SK-N-SH (cell line): Measurements from ENCODE around the gene RPA4.

Experiments
- ELF1 ChIP-seq: IDR thresholded peaks from 2 replicates; pipeline ENCODE4 v1.4.0; 2012
- EP300 ChIP-seq, 2 experiments: IDR thresholded peaks; 2 replicates each; pipeline versions ENCODE4 v1.4.0 to v1.6.1; 2012; ENCODE audit warnings: borderline replicate concordance in 1 of 2, low read depth in 1 of 2, low read length in 1 of 2
- GABPA ChIP-seq: IDR thresholded peaks from 2 replicates; pipeline ENCODE4 v1.4.0; 2012; ENCODE audit warnings: low read depth, mild to moderate bottlenecking
- GATA2 ChIP-seq: sonication (generic); formaldehyde crosslinking; IDR thresholded peaks from 2 replicates; pipeline ENCODE4 v1.5.0; 2020; ENCODE audit warnings: mild to moderate bottlenecking, missing genetic modification reagents
- JUND ChIP-seq: IDR thresholded peaks from 2 replicates; pipeline ENCODE4 v1.4.0; 2012
- MXI1 ChIP-seq: IDR thresholded peaks from 2 replicates; pipeline ENCODE4 v1.6.1; 2012; ENCODE audit warnings: mild to moderate bottlenecking, low read depth, low read length, improper control_type of control experiment
- NRF1 ChIP-seq: IDR thresholded peaks from 2 replicates; pipeline ENCODE4 v1.6.1; 2012; ENCODE audit warnings: low read depth, mild to moderate bottlenecking, low read length
- POLR2AphosphoS5 ChIP-seq: IDR thresholded peaks from 2 replicates; pipeline ENCODE4 v1.6.1; 2012; ENCODE audit warnings: low read depth, low read length
- SIN3A ChIP-seq: IDR thresholded peaks from 2 replicates; pipeline ENCODE4 v1.6.1; 2012; ENCODE audit warnings: low read depth, mild to moderate bottlenecking, low read length, moderate library complexity, borderline replicate concordance
- TAF1 ChIP-seq: IDR thresholded peaks from 2 replicates; pipeline ENCODE4 v1.6.1; 2012; ENCODE audit warnings: low read depth, mild to moderate bottlenecking, low read length, moderate library complexity, borderline replicate concordance
- TF ChIP-seq, protein P1 (sequence below): fragments of 200-600 bp; sonication (generic); IDR thresholded peaks from 2 replicates; pipeline ENCODE4 v1.6.1; 2017; ENCODE audit warnings: antibody characterized with exemption, mild to moderate bottlenecking, moderate library complexity
- TF ChIP-seq, protein P2 (sequence below): IDR thresholded peaks from 2 replicates; pipeline ENCODE4 v1.6.1; 2012; ENCODE audit warnings: mild to moderate bottlenecking, low read depth, low read length, moderate library complexity
- TF ChIP-seq, protein P3 (sequence below): fragments of 150-350 bp; IDR thresholded peaks from 2 replicates; pipeline ENCODE4 v1.6.1; 2017; ENCODE audit warnings: antibody characterized with exemption, low read length, low read depth, borderline replicate concordance

DNA sequence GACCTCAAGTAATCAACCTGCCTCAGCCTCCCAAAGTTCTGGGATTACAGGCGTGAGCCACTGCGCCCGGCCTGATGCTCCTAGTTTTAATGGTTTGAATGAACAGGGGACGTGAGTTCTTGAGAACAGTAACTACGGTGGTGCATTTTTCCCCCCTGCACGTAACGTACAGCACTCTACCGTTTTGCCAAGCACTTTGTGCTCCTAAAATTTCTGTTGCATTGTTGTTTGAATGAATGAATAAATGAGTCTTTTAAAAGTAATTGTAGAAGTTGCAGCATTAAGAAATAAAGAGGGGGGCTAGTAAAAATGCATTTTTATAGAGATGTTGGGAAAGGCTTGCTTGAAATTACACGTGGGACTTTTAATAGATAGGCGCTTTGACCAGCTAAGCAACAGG, at the start of gene RPA4:
- TF ChIP-seq, protein P1, sequence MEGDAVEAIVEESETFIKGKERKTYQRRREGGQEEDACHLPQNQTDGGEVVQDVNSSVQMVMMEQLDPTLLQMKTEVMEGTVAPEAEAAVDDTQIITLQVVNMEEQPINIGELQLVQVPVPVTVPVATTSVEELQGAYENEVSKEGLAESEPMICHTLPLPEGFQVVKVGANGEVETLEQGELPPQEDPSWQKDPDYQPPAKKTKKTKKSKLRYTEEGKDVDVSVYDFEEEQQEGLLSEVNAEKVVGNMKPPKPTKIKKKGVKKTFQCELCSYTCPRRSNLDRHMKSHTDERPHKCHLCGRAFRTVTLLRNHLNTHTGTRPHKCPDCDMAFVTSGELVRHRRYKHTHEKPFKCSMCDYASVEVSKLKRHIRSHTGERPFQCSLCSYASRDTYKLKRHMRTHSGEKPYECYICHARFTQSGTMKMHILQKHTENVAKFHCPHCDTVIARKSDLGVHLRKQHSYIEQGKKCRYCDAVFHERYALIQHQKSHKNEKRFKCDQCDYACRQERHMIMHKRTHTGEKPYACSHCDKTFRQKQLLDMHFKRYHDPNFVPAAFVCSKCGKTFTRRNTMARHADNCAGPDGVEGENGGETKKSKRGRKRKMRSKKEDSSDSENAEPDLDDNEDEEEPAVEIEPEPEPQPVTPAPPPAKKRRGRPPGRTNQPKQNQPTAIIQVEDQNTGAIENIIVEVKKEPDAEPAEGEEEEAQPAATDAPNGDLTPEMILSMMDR = no peak
- no peak for TF ChIP-seq POLR2AphosphoS5
- no peak for TF ChIP-seq JUND
- TF ChIP-seq, protein P2, sequence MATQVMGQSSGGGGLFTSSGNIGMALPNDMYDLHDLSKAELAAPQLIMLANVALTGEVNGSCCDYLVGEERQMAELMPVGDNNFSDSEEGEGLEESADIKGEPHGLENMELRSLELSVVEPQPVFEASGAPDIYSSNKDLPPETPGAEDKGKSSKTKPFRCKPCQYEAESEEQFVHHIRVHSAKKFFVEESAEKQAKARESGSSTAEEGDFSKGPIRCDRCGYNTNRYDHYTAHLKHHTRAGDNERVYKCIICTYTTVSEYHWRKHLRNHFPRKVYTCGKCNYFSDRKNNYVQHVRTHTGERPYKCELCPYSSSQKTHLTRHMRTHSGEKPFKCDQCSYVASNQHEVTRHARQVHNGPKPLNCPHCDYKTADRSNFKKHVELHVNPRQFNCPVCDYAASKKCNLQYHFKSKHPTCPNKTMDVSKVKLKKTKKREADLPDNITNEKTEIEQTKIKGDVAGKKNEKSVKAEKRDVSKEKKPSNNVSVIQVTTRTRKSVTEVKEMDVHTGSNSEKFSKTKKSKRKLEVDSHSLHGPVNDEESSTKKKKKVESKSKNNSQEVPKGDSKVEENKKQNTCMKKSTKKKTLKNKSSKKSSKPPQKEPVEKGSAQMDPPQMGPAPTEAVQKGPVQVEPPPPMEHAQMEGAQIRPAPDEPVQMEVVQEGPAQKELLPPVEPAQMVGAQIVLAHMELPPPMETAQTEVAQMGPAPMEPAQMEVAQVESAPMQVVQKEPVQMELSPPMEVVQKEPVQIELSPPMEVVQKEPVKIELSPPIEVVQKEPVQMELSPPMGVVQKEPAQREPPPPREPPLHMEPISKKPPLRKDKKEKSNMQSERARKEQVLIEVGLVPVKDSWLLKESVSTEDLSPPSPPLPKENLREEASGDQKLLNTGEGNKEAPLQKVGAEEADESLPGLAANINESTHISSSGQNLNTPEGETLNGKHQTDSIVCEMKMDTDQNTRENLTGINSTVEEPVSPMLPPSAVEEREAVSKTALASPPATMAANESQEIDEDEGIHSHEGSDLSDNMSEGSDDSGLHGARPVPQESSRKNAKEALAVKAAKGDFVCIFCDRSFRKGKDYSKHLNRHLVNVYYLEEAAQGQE = no peak
- no peak for TF ChIP-seq SIN3A
- TF ChIP-seq EP300 (IDR thresholded peaks at IDR 0.05; ENCODE audit: borderline replicate concordance in 1 of 2, low read depth in 1 of 2, low read length in 1 of 2) = no peak
- no peak for TF ChIP-seq NRF1
- no peak for TF ChIP-seq ELF1
- TF ChIP-seq MXI1 = no peak
- no peak for TF ChIP-seq TAF1
- TF ChIP-seq GABPA = no peak
- TF ChIP-seq GATA2 (CRISPR knock-in tag) = no peak
- TF ChIP-seq, protein P3, sequence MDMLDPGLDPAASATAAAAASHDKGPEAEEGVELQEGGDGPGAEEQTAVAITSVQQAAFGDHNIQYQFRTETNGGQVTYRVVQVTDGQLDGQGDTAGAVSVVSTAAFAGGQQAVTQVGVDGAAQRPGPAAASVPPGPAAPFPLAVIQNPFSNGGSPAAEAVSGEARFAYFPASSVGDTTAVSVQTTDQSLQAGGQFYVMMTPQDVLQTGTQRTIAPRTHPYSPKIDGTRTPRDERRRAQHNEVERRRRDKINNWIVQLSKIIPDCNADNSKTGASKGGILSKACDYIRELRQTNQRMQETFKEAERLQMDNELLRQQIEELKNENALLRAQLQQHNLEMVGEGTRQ = no peak
